HG02623 (cell line): Measurements from ENCODE around the gene TNIP2.
"Not testable (repeated sequence)": the region's sequence is repeated elsewhere in the genome, so short reads cannot be mapped to it uniquely, and the experiment has no call there.

Experiments
- ATAC-seq: cut with Tn5 transposase; IDR thresholded peaks from one replicate; pipeline ENCODE4 v1.9.1; 2021; ENCODE audit warnings: moderate library complexity; ENCODE audit not compliant: unreplicated experiment

The TNIP2 gene

GRCh38 chr4:2745981-2746806, 9.9 kb downstream of the TNIP2 start:
- peak; percentile 91 for ATAC-seq

- no peak for ATAC-seq
Observed at GRCh38 chr4:2745516-2745915, 10.6 kb downstream of the TNIP2 start.

GRCh38 chr4:2744576-2745270, 11.4 kb downstream of the TNIP2 start:
- no peak for ATAC-seq

GRCh38 chr4:2743518-2744445, 12.4 kb downstream of the TNIP2 start:
- no peak for ATAC-seq

- no peak for ATAC-seq
Observed at GRCh38 chr4:2742823-2743517, 13.2 kb downstream of the TNIP2 start.

- no peak for ATAC-seq
Observed at GRCh38 chr4:2742081-2742822, 13.9 kb downstream of the TNIP2 start.

- ATAC-seq = no peak
Observed at GRCh38 chr4:2741626-2742025, 14.5 kb downstream of the TNIP2 start.

- ATAC-seq = not testable (repeated sequence)
Observed at GRCh38 chr4:2738296-2738695, 17.8 kb downstream of the TNIP2 start.

- ATAC-seq = no peak
Observed at GRCh38 chr4:2735869-2736268, 20.3 kb downstream of the TNIP2 start.

- no peak for ATAC-seq
Observed at GRCh38 chr4:2734612-2735011, 21.5 kb downstream of the TNIP2 start.

- no peak for ATAC-seq
Observed at GRCh38 chr4:2733844-2734574, 22.1 kb downstream of the TNIP2 start.

- no peak for ATAC-seq
Observed at GRCh38 chr4:2733001-2733843, 22.9 kb downstream of the TNIP2 start.

- ATAC-seq = no peak
Observed at GRCh38 chr4:2732526-2732925, 23.6 kb downstream of the TNIP2 start.

- ATAC-seq = no peak
Observed at GRCh38 chr4:2731907-2732317, 24.2 kb downstream of the TNIP2 start.

- ATAC-seq = no peak
Observed at GRCh38 chr4:2729533-2729875, 26.6 kb downstream of the TNIP2 start.

- ATAC-seq = no peak
Observed at GRCh38 chr4:2728806-2729532, 27.2 kb downstream of the TNIP2 start.

GRCh38 chr4:2728221-2728620, 27.9 kb downstream of the TNIP2 start:
- no peak for ATAC-seq

GRCh38 chr4:2726881-2727280, 29.3 kb downstream of the TNIP2 start:
- not testable (repeated sequence) for ATAC-seq
